Subcutaneous abdominal adipose tissue (tissue), 5 donors: ENCODE measurements around the gene OR2AG1.

Source experiments
- H3K27ac ChIP-seq: one replicate; pipeline ENCODE4 v1.7.0; 2013; ENCODE audit warnings: low read depth, mild to moderate bottlenecking, inconsistent platforms, low read length, moderate library complexity
- H3K27me3 ChIP-seq, 5 donors: one replicate each; pipeline ENCODE4 v1.7.0; 2013; ENCODE audit warnings: low read length in 5 of 5, inconsistent platforms in 1 of 5; ENCODE audit not compliant: control insufficient read depth in 5 of 5, insufficient read depth in 4 of 5
- H3K36me3 ChIP-seq, 5 donors: one replicate each; pipeline ENCODE4 v1.7.0; 2013; ENCODE audit warnings: low read length in 5 of 5; ENCODE audit not compliant: control insufficient read depth in 5 of 5, insufficient read depth in 5 of 5
- H3K4me1 ChIP-seq, 5 donors: one replicate each; pipeline ENCODE4 v1.7.0; 2013; ENCODE audit warnings: low read length in 5 of 5, mild to moderate bottlenecking in 3 of 5, moderate library complexity in 1 of 5; ENCODE audit not compliant: control insufficient read depth in 5 of 5, insufficient read depth in 5 of 5
- H3K4me3 ChIP-seq, 5 donors: one replicate each; pipeline ENCODE4 v1.7.0; 2013; ENCODE audit warnings: low read length in 5 of 5, low read depth in 1 of 5
- H3K9ac ChIP-seq, 5 donors: one replicate each; pipeline ENCODE4 v1.7.0; 2013; ENCODE audit warnings: low read length in 5 of 5, mild to moderate bottlenecking in 4 of 5, moderate library complexity in 3 of 5
- H3K9me3 ChIP-seq, 5 donors: one replicate each; pipeline ENCODE4 v1.7.0; 2013; ENCODE audit warnings: low read length in 5 of 5; ENCODE audit not compliant: control insufficient read depth in 5 of 5
- donor health status: healthy.
- donor health status: healthy.
- donor health status: healthy.
- donor health status: healthy.
- donor health status: healthy.

The OR2AG1 gene, protein sequence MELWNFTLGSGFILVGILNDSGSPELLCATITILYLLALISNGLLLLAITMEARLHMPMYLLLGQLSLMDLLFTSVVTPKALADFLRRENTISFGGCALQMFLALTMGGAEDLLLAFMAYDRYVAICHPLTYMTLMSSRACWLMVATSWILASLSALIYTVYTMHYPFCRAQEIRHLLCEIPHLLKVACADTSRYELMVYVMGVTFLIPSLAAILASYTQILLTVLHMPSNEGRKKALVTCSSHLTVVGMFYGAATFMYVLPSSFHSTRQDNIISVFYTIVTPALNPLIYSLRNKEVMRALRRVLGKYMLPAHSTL

DNA sequence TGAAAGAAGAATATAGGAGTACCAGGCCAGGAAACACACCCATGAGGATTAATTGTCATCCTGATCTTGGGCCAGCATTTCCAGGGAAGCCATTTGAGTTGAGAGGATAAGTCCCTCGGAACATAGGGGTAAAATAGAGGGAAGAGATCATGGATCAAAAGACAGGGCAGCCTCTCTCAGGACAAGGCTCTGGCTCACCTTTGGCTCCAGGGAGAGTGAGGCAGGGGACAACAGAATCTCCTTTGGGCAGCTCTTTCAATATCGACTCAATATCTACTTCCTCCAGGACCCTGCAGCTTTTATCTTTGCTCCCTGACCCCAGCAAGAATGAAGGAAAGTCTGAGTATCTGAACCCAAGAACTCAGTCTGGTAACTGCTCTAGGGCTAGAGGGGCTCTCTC lies at the start of gene OR2AG1:
Gene OR2AG1, plus strand, starts transcription at position 301 of the 400 bp plus-strand sequence. CDS start 2,018 bp downstream, outside the sequence.
- Histone ChIP-seq H3K9ac (no peak within 1 kb of the TSS), H3K9me3 (no peaks in the 10 kb centered on the region), H3K4me1 (no peaks in the 10 kb centered on the region), H3K27ac (no peak within 1 kb of the TSS), H3K27me3 (no peaks in the 10 kb centered on the region), H3K4me3 (no peak within 1 kb of the TSS), H3K36me3 (no peaks in the 10 kb centered on the region)

DNA sequence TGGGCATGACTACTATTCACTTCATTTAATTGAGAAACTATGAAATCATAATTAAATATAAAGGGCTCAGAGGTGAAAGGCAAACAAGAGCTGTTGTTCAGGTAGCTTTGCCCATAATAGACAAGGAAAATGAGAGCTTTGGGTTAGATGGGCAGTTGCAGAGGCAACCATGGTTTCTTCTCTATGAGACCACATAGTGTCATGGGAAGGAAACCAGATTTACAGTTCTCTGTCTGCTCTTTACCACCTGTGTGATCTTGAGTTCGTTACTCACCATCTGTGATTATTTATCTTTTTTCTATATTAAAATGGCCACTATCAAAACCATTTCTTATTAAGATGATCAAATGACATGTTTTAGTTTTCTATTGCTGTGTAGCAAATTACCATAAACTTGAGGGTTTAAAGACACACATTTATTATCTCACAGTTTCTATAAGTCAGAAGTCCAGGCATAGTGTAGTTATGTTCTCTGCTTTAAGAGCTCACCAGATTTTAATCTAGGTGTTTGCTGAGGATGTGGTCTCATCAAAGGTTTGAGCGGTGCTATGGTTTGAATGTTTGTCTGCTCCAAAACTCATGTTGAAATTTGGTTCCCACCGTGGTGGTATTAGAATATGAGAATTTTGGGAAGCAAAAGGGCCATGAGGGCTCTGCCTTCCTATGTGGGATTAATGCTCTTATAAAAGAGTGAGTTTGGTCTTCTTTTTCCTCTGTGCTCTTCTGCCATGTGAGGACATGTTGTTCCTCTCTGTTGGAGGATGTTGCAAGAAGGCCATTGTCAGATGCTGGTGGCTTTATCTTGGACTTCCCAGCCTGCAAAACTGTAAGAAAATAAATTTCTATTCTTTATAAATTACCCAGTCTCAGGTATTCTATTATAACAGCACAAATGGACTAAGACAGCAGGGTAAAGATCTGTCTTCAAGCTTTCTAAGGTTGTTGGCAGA lies 49.2 kb upstream of the OR2AG1 start:
- Histone ChIP-seq H3K4me3 (no peak overlapping the region), H3K27ac (no peak overlapping the region), H3K27me3 (no peaks in the 10 kb centered on the region), H3K9me3 (peaks cover 0 to 5% (median 4%) of the 10 kb centered on the region in 5 donors), H3K4me1 (peaks cover 0 to 2% (median 0%) of the 10 kb centered on the region in 5 donors), H3K9ac (no peak overlapping the region), H3K36me3 (peaks cover 0 to 2% (median 0%) of the 10 kb centered on the region in 5 donors)

DNA sequence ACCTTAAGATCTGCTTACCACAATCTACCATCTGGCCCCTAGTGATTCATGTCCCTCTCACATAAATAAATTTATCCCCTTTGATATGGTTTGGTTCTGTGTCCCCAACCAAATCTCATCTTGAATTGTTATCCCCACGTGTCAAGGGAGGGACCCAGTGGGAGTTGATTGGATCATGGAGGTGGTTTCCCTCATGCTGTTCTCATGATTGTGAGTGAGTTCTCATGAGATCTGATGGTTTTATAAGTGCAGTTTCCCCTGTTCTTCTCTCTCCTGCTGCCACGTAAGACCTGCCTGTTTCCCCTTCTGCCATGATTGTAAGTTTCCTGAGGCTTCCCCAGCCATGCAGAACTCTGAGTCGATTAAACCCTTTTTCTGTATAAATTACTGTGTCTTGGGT lies 48.2 kb upstream of the OR2AG1 start:
- H3K27ac ChIP-seq, result no peak overlapping the region

DNA sequence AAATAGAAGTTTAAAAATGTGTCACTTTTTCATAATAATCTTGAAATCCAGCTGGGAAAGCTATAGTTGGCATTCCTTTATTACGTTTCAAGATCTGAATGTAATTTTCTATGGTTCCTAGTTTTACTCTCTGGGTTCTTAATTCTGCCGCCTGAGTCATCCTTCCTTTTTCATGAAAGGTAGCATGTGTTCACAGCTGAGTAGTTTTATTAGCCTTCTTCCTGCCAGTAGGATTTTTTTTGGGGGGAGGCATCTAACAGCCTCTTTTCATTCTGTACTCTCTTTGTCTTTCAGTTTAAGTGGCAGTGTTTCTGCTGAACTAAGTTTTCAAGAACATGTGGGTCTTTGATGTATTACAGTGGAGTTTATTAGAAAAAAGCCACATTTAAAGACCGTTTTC lies 47.5 kb upstream of the OR2AG1 start:
- Histone ChIP-seq H3K27me3 (no peaks in the 10 kb centered on the region), H3K9me3 (peaks cover 0 to 5% (median 4%) of the 10 kb centered on the region in 5 donors), H3K36me3 (peaks cover 0 to 2% (median 0%) of the 10 kb centered on the region in 5 donors), H3K4me3 (no peak overlapping the region), H3K4me1 (peaks cover 0 to 6% (median 0%) of the 10 kb centered on the region in 5 donors), H3K27ac (no peak overlapping the region), H3K9ac (no peak overlapping the region)

More for the DNA sequence above, 48.2 kb upstream of the OR2AG1 start:
- H3K9me3 ChIP-seq, result peaks cover 0 to 5% (median 4%) of the 10 kb centered on the region in 5 donors
- H3K27me3 ChIP-seq, result no peaks in the 10 kb centered on the region
- no peak overlapping the region for H3K9ac ChIP-seq
- peaks cover 0 to 2% (median 0%) of the 10 kb centered on the region in 5 donors for H3K36me3 ChIP-seq
- H3K4me3 ChIP-seq, result no peak overlapping the region
- H3K4me1 ChIP-seq, result peaks cover 0 to 2% (median 0%) of the 10 kb centered on the region in 5 donors

DNA sequence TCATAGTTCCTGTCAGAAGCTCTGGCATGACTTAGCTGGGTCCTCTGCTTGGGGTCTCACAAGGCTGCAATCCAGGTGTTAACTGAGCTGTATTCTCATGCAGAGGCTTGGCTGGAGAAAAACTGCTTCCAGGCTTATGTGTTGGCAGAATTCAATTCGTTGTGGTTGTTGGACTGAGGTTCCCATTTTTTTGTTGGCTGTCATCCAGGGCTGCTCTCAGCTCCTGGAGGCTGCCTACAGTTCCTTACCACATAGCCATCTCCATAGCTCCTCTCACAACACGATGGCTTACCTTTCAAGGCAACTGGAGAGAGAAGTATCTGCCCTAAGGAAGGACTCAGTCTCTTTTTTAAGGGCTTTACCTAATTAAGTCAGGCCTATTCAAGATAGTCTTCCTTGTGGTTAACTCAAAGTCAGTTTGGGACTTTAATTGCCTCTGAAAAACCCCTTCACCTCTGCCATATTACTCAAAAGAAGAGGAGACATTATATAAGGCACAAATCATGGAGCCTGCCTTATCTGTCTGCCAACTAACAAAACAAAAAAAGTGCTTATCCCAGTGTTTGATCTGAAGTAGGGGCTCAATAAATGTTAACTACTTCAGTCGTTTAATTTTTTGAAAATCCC lies 46.2 kb upstream of the OR2AG1 start:
- Histone ChIP-seq H3K27ac (no peak overlapping the region), H3K9ac (no peak overlapping the region), H3K4me3 (no peak overlapping the region), H3K27me3 (no peaks in the 10 kb centered on the region), H3K9me3 (peaks cover 0 to 5% (median 4%) of the 10 kb centered on the region in 5 donors), H3K4me1 (peaks cover 0 to 6% (median 0%) of the 10 kb centered on the region in 5 donors), H3K36me3 (peaks cover 0 to 2% (median 0%) of the 10 kb centered on the region in 5 donors)

DNA sequence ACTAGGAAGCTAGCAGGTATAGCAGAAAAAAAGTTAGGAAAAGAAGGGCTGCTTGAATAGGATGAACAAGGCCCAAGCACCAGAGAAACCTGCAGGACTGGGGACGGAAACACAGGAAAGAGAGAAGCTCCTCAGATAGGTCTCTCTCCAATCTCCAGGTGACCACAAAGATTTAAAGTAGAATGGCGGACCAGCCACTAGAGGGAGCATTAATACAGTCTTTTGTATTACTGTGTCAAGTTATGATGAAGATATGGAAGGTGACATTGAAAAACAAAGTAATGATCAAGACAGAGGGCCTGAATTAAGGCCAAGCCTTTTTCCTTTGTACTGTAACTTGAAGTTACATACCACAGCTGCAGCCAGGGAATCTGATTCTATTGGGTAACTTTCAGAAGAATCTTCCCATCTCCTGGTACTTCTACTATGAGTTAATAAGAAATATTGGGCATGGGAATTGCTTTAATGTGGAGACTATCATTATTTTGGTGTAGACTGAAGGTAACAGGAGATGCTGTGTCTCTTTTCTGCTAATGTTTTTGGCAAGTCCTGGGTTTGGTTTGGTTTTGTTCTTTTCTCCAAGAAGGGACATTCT lies 44.9 kb upstream of the OR2AG1 start:
- H3K4me1 ChIP-seq, result peaks cover 0 to 6% (median 0%) of the 10 kb centered on the region in 5 donors
- H3K36me3 ChIP-seq, result peaks cover 0 to 2% (median 0%) of the 10 kb centered on the region in 5 donors
- H3K4me3 ChIP-seq, result no peak overlapping the region
- H3K9ac ChIP-seq, result no peak overlapping the region
- peaks cover 0 to 5% (median 4%) of the 10 kb centered on the region in 5 donors for H3K9me3 ChIP-seq
- H3K27me3 ChIP-seq, result no peaks in the 10 kb centered on the region
- H3K27ac ChIP-seq, result no peak overlapping the region

DNA sequence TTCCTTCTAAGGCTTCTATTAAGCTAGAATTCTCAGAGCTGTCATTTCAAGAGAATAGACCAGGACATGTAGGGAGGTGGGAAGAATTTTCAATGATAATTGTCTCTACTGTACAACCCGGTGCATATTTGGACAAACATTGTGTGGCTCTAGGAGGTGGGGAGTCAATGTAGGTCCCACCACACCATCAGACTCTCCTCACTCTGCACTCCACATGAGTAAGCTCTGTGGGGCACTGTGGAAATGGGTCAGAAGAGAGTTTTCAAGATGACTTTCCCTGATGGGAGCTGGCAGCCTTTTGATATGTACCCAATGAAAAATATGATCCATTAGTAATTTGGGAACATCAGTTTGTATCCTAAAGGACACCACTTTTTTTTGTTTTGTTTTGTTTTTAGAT lies 44.2 kb upstream of the OR2AG1 start:
- H3K9me3 ChIP-seq, result peaks cover 0 to 5% (median 4%) of the 10 kb centered on the region in 5 donors
- no peak overlapping the region for H3K9ac ChIP-seq
- H3K4me3 ChIP-seq, result no peak overlapping the region
- no peaks in the 10 kb centered on the region for H3K36me3 ChIP-seq
- H3K27ac ChIP-seq, result no peak overlapping the region
- no peaks in the 10 kb centered on the region for H3K27me3 ChIP-seq
- H3K4me1 ChIP-seq, result peaks cover 0 to 6% (median 0%) of the 10 kb centered on the region in 5 donors

DNA sequence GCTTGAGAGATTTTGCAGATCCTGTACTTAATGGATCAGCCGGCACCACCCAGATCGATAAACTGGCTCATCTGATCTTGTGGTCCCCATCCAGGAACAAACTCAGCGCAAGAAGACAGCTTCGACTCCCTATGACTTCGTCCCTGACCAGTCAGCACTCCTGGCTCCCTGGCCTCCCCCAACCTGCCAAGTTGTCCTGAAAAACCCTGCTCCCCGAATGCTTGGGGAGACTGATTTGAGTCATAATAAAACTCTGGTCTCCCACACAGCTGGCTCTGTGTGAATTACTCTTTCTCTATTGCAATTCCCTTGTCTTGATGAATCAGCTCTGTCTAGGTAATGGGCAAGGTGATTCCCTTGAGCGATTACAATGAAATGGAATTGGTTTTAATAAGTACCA lies 40.6 kb upstream of the OR2AG1 start:
- Histone ChIP-seq H3K27me3 (no peaks in the 10 kb centered on the region), H3K4me1 (peaks cover 0 to 22% (median 9%) of the 10 kb centered on the region in 5 donors), H3K4me3 (no peak overlapping the region), H3K36me3 (no peaks in the 10 kb centered on the region), H3K27ac (no peak overlapping the region), H3K9me3 (no peaks in the 10 kb centered on the region), H3K9ac (no peak overlapping the region)

DNA sequence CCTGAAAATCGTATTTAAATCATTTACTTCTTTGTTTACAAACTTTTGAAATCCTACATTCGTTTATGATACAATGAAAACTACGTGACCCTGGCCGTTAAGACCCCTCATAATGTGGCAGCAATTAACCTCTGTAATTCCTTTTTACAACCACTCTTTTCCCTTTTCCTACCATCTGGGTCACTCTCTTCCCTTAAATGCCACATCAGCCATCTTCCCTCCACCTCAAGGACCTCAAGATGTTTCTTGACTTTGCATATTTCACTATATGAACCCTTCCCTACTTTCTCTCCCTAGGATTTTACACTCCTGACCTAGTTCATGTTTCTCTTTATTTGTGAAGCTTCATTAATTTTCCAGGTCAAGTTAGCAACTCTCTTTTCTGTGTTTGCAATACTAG lies 37.8 kb upstream of the OR2AG1 start:
- H3K36me3 ChIP-seq, result no peaks in the 10 kb centered on the region
- no peaks in the 10 kb centered on the region for H3K9me3 ChIP-seq
- peaks cover 0 to 21% (median 9%) of the 10 kb centered on the region in 5 donors for H3K4me1 ChIP-seq
- no peak overlapping the region for H3K27ac ChIP-seq
- no peaks in the 10 kb centered on the region for H3K27me3 ChIP-seq
- H3K9ac ChIP-seq, result no peak overlapping the region
- peak overlapping the region in 2 of 5 donors; percentile 5 to 73 for H3K4me3 ChIP-seq
